Liver (tissue), 9 donors: Measurements from ENCODE around the gene AVL9. TPM values are rescaled to one million over a fixed set of nuclear protein-coding genes. Genes with fewer than 3 reads are reported as not detected.

Experiments
- DNase-seq: peaks from one replicate; pipeline ENCODE4 v3.0.0-alpha.2; 2017; ENCODE audit warnings: low spot score
- H3K27ac ChIP-seq, 2 donors: one replicate each; pipeline ENCODE4 v1.7.0; 2013; ENCODE audit warnings: inconsistent platforms in 2 of 2, low read length in 2 of 2, control low read depth in 1 of 2, low read depth in 1 of 2, mild to moderate bottlenecking in 1 of 2
- H3K27me3 ChIP-seq, 4 donors: one replicate each; pipeline versions ENCODE4 v1.6.1 to v1.7.0; 2013; ENCODE audit warnings: low read length in 3 of 4, inconsistent platforms in 1 of 4, mild to moderate bottlenecking in 1 of 4, moderate library complexity in 1 of 4; ENCODE audit not compliant: control insufficient read depth in 4 of 4, insufficient read depth in 4 of 4
- H3K36me3 ChIP-seq, 4 donors: one replicate each; pipeline versions ENCODE4 v1.6.1 to v1.7.0; 2013; ENCODE audit warnings: low read length in 3 of 4, mild to moderate bottlenecking in 3 of 4, low read depth in 1 of 4, moderate library complexity in 1 of 4; ENCODE audit not compliant: control insufficient read depth in 4 of 4, insufficient read depth in 3 of 4
- H3K4me1 ChIP-seq, 4 donors: one replicate each; pipeline versions ENCODE4 v1.6.1 to v1.7.0; 2013; ENCODE audit warnings: low read length in 3 of 4, mild to moderate bottlenecking in 3 of 4, moderate library complexity in 1 of 4; ENCODE audit not compliant: control insufficient read depth in 4 of 4, insufficient read depth in 4 of 4
- H3K4me3 ChIP-seq, 3 donors: one replicate each; pipeline versions ENCODE4 v1.6.1 to v1.7.0; 2013; ENCODE audit warnings: low read length in 3 of 3, control low read depth in 1 of 3, low read depth in 1 of 3, mild to moderate bottlenecking in 1 of 3
- H3K9ac ChIP-seq, 2 donors: one replicate each; pipeline ENCODE4 v1.7.0; 2013; ENCODE audit warnings: low read length in 2 of 2, mild to moderate bottlenecking in 2 of 2, moderate library complexity in 2 of 2, control low read depth in 1 of 2, low read depth in 1 of 2
- H3K9me3 ChIP-seq, 4 donors: one replicate each; pipeline versions ENCODE4 v1.6.1 to v1.7.0; 2013; ENCODE audit warnings: low read length in 3 of 4; ENCODE audit not compliant: control insufficient read depth in 4 of 4
- FOXA1 ChIP-seq: IDR thresholded peaks from 2 replicates; pipeline ENCODE4 v1.6.1; 2016; ENCODE audit warnings: antibody characterized with exemption
- FOXA2 ChIP-seq: IDR thresholded peaks from 2 replicates; pipeline ENCODE4 v1.6.1; 2016; ENCODE audit warnings: antibody characterized with exemption
- GABPA ChIP-seq, 2 donors: IDR thresholded peaks in 1 of 2; conservative IDR thresholded peaks in 1 of 2; 2 replicates each; pipeline ENCODE4 v1.6.1; 2016; ENCODE audit warnings: antibody characterized with exemption in 2 of 2, mild to moderate bottlenecking in 1 of 2, moderate library complexity in 1 of 2
- HNF4A ChIP-seq, 2 donors: conservative IDR thresholded peaks; 2 replicates each; pipeline ENCODE4 v1.6.1; 2016; ENCODE audit warnings: antibody characterized with exemption in 2 of 2, mild to moderate bottlenecking in 2 of 2
- HNF4G ChIP-seq: IDR thresholded peaks from 2 replicates; pipeline ENCODE4 v1.6.1; 2016; ENCODE audit warnings: antibody characterized with exemption
- MAX ChIP-seq: IDR thresholded peaks from 2 replicates; pipeline ENCODE4 v1.6.1; 2016; ENCODE audit warnings: antibody characterized with exemption
- NR2F2 ChIP-seq: IDR thresholded peaks from 2 replicates; pipeline ENCODE4 v1.6.1; 2016; ENCODE audit warnings: antibody characterized with exemption
- RAD21 ChIP-seq, 2 donors: IDR thresholded peaks; 2 replicates each; pipeline ENCODE4 v1.6.1; 2016; ENCODE audit warnings: antibody characterized with exemption in 2 of 2, mild to moderate bottlenecking in 2 of 2
- SP1 ChIP-seq: IDR thresholded peaks from 2 replicates; pipeline ENCODE4 v1.6.1; 2018; ENCODE audit warnings: antibody characterized with exemption, mild to moderate bottlenecking
- TAF1 ChIP-seq: conservative IDR thresholded peaks from 2 replicates; pipeline ENCODE4 v1.6.1; 2016; ENCODE audit warnings: antibody characterized with exemption, mild to moderate bottlenecking
- YY1 ChIP-seq: IDR thresholded peaks from 2 replicates; pipeline ENCODE4 v1.6.1; 2016; ENCODE audit warnings: antibody characterized with exemption, mild to moderate bottlenecking
- ZBTB33 ChIP-seq: IDR thresholded peaks from 2 replicates; pipeline ENCODE4 v1.6.1; 2016; ENCODE audit warnings: antibody characterized with exemption
- WGBS: extraction: QIAGEN DNeasy Blood & Tissue Kit; methylation state at CpG from one replicate; pipeline ENCODE4 v1.1.7; 2013; 5-methylcytosine and 5-hydroxymethylcytosine counted together
- polyA plus RNA-seq, 2 donors: library from polyadenylated mRNA; stranded (reverse) in 1 of 2; unstranded in 1 of 2; fragments of 200-250 nt in 1 of 2; fragments of >200 nt in 1 of 2; fragmentation: Nextera tagmentation in 1 of 2; extraction: Ambion mirVana in 1 of 2; gene quantifications; one replicate each; pipeline versions ENCODE4 v1.2.1 to v1.2.3, GENCODE V29; 2013 to 2015
- total RNA-seq, 2 donors: library from RNA; depleted of rRNA; stranded (reverse); fragments of >200 nt; gene quantifications; one replicate each; pipeline ENCODE4 v1.2.3, GENCODE V29; 2014
- TF ChIP-seq, protein P1 (sequence below): fragments of 150-350 bp; IDR thresholded peaks from 2 replicates; pipeline ENCODE4 v1.5.1; 2017; ENCODE audit warnings: improper control_type of control experiment, low read depth, low read length; ENCODE audit not compliant: missing input control
- donor health status: healthy.
- donor health status: healthy.
- donor health status: healthy.
- donor health status: healthy.
- donor health status: healthy.

The AVL9 gene
- total and polyA plus RNA-seq, 4 donors: 5.5 to 18.5 (median 11.6) TPM

- TF ChIP-seq FOXA1 (no peak), NR2F2 (no peak), ZBTB33 (no peak), SP1 (no peak), MAX (no peak), HNF4G (no peak), FOXA2 (no peak), GABPA (IDR thresholded peaks at IDR 0.05 in 1 of 2, conservative IDR thresholded peaks at IDR 0.05 in 1 of 2) (no peak)
- TF ChIP-seq, protein P1, sequence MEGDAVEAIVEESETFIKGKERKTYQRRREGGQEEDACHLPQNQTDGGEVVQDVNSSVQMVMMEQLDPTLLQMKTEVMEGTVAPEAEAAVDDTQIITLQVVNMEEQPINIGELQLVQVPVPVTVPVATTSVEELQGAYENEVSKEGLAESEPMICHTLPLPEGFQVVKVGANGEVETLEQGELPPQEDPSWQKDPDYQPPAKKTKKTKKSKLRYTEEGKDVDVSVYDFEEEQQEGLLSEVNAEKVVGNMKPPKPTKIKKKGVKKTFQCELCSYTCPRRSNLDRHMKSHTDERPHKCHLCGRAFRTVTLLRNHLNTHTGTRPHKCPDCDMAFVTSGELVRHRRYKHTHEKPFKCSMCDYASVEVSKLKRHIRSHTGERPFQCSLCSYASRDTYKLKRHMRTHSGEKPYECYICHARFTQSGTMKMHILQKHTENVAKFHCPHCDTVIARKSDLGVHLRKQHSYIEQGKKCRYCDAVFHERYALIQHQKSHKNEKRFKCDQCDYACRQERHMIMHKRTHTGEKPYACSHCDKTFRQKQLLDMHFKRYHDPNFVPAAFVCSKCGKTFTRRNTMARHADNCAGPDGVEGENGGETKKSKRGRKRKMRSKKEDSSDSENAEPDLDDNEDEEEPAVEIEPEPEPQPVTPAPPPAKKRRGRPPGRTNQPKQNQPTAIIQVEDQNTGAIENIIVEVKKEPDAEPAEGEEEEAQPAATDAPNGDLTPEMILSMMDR: no peak
- H3K9ac ChIP-seq: no peak overlapping the region
- H3K9me3 ChIP-seq: no peaks in the 10 kb centered on the region
- no peak overlapping the region for H3K4me3 ChIP-seq
- no peaks in the 10 kb centered on the region for H3K27me3 ChIP-seq
- WGBS: 62% methylated on average over 2 of the region's 2 CpGs
- no peak for DNase-seq
- no peaks in the 10 kb centered on the region for H3K4me1 ChIP-seq
- peaks cover 0 to 24% (median 19%) of the 10 kb centered on the region in 4 donors for H3K36me3 ChIP-seq
- H3K27ac ChIP-seq: no peak overlapping the region
These were observed 93.4 kb downstream of the AVL9 start for GRCh38 chr7:32588657-32589056.

- no peak for DNase-seq
- H3K9me3 ChIP-seq: no peaks in the 10 kb centered on the region
- H3K9ac ChIP-seq: no peak overlapping the region
- H3K4me3 ChIP-seq: no peak overlapping the region
- no peaks in the 10 kb centered on the region for H3K4me1 ChIP-seq
- peaks cover 0 to 6% (median under 1%) of the 10 kb centered on the region in 4 donors for H3K36me3 ChIP-seq
- H3K27ac ChIP-seq: no peak overlapping the region
- H3K27me3 ChIP-seq: no peaks in the 10 kb centered on the region
- no peak for TF ChIP-seq RAD21 (IDR thresholded peaks at IDR 0.05)
- TF ChIP-seq, protein P1: no peak
- TF ChIP-seq NR2F2: no peak
- TF ChIP-seq FOXA2: no peak
- TF ChIP-seq HNF4A (conservative IDR thresholded peaks at IDR 0.05): no peak
- no peak for TF ChIP-seq TAF1
- no peak for TF ChIP-seq YY1
- no peak for TF ChIP-seq ZBTB33
- no peak for TF ChIP-seq SP1
- TF ChIP-seq MAX: no peak
- WGBS: 89% methylated on average over 3 of the region's 3 CpGs
These were observed 96.6 kb downstream of the AVL9 start for GRCh38 chr7:32591938-32592337.
